ENCODE data around the gene SUSD4. TPM values are rescaled to one million over a fixed set of nuclear protein-coding genes. Genes with fewer than 3 reads are reported as not detected.

SUSD4 gene
- total RNA-seq, 2 donors from 2014 or later: 0.58 to 0.92 TPM

- Histone ChIP-seq H3K9me3 (ENCODE audit: control insufficient read depth, low read length) (peaks cover 19% of the 10 kb centered on the region), H3K27me3 (ENCODE audit: control insufficient read depth, insufficient read depth, low read length, poor library complexity, severe bottlenecking) (peaks cover 4% of the 10 kb centered on the region), H3K36me3 (ENCODE audit: control insufficient read depth, insufficient read depth, low read length) (no peaks in the 10 kb centered on the region), H3K4me3 (ENCODE audit: low read length) (no peak overlapping the region), H3K27ac (ENCODE audit: low read depth, low read length) (no peak overlapping the region), H3K4me1 (ENCODE audit: control insufficient read depth, insufficient read depth, low read length) (no peaks in the 10 kb centered on the region), H3K9ac (ENCODE audit: extremely low read depth, low read length, poor library complexity, severe bottlenecking) (no peak overlapping the region)
- no peak for TF ChIP-seq CTCF (conservative IDR thresholded peaks at IDR 0.05)
- Mint-ChIP-seq H3K4me1 (no peaks in the 10 kb centered on the region), H3K9me3 (peaks cover 21% of the 10 kb centered on the region), H3K4me3 (no peak overlapping the region), H3K36me3 (ENCODE audit: low read depth) (no peaks in the 10 kb centered on the region), H3K27ac (no peak overlapping the region), H3K27me3 (ENCODE audit: insufficient read depth) (peaks cover 48% of the 10 kb centered on the region)
- no peak for DNase-seq
- 83 to 100% methylated on average over 1 of the region's 1 CpG for WGBS, 2 experiments (ENCODE audit: insufficient coverage in 1 of 2, insufficient read length in 1 of 2)
Observed at GRCh38 chr1:223304931-223305330, 59.0 kb downstream of the SUSD4 start.

- no peak for TF ChIP-seq CTCF (conservative IDR thresholded peaks at IDR 0.05)
- Histone ChIP-seq H3K9ac (ENCODE audit: extremely low read depth, low read length, poor library complexity, severe bottlenecking) (no peak overlapping the region), H3K9me3 (ENCODE audit: control insufficient read depth, low read length) (peaks cover 19% of the 10 kb centered on the region), H3K4me3 (ENCODE audit: low read length) (no peak overlapping the region), H3K4me1 (ENCODE audit: control insufficient read depth, insufficient read depth, low read length) (no peaks in the 10 kb centered on the region), H3K36me3 (ENCODE audit: control insufficient read depth, insufficient read depth, low read length) (no peaks in the 10 kb centered on the region), H3K27ac (ENCODE audit: low read depth, low read length) (no peak overlapping the region), H3K27me3 (ENCODE audit: control insufficient read depth, insufficient read depth, low read length, poor library complexity, severe bottlenecking) (peaks cover 4% of the 10 kb centered on the region)
- Mint-ChIP-seq H3K4me1 (no peaks in the 10 kb centered on the region), H3K4me3 (no peak overlapping the region), H3K36me3 (ENCODE audit: low read depth) (no peaks in the 10 kb centered on the region), H3K27ac (no peak overlapping the region), H3K27me3 (ENCODE audit: insufficient read depth) (peaks cover 26% of the 10 kb centered on the region), H3K9me3 (peaks cover 21% of the 10 kb centered on the region)
- WGBS, 2 experiments (ENCODE audit: insufficient coverage in 1 of 2, insufficient read length in 1 of 2): 89% methylated on average over 2 of the region's 2 CpGs; no CpG with 5 or more reads in 1 of the 2 experiments
- no peak for DNase-seq
Observed at GRCh38 chr1:223301371-223301770, 62.6 kb downstream of the SUSD4 start.

GRCh38 chr1:223299553-223299952, 64.4 kb downstream of the SUSD4 start:
- peaks cover 13% of the 10 kb centered on the region for H3K27me3 Mint-ChIP-seq (ENCODE audit: insufficient read depth)
- no peak overlapping the region for H3K27ac ChIP-seq (ENCODE audit: low read depth, low read length)
- 75 to 91% methylated on average over 1 of the region's 1 CpG for WGBS, 2 experiments (ENCODE audit: insufficient coverage in 1 of 2, insufficient read length in 1 of 2)
- H3K27ac Mint-ChIP-seq: no peak overlapping the region
- H3K36me3 Mint-ChIP-seq (ENCODE audit: low read depth): no peaks in the 10 kb centered on the region
- H3K4me3 ChIP-seq (ENCODE audit: low read length): no peak overlapping the region
- H3K4me3 Mint-ChIP-seq: no peak overlapping the region
- H3K4me1 Mint-ChIP-seq: no peaks in the 10 kb centered on the region
- no peak overlapping the region for H3K9ac ChIP-seq (ENCODE audit: extremely low read depth, low read length, poor library complexity, severe bottlenecking)
- H3K36me3 ChIP-seq (ENCODE audit: control insufficient read depth, insufficient read depth, low read length): no peaks in the 10 kb centered on the region
- no peak for DNase-seq
- H3K4me1 ChIP-seq (ENCODE audit: control insufficient read depth, insufficient read depth, low read length): no peaks in the 10 kb centered on the region
- H3K27me3 ChIP-seq (ENCODE audit: control insufficient read depth, insufficient read depth, low read length, poor library complexity, severe bottlenecking): peaks cover 4% of the 10 kb centered on the region
- H3K9me3 ChIP-seq (ENCODE audit: control insufficient read depth, low read length): peaks cover 19% of the 10 kb centered on the region
- H3K9me3 Mint-ChIP-seq: peaks cover 21% of the 10 kb centered on the region
- TF ChIP-seq CTCF (conservative IDR thresholded peaks at IDR 0.05): no peak
